HCT116 (cell line): Measurements from ENCODE around the gene KIR3DL2. TPM values are rescaled to one million over a fixed set of nuclear protein-coding genes. Genes with fewer than 3 reads are reported as not detected.
"Not testable (repeated sequence)": the region's sequence is repeated elsewhere in the genome, so short reads cannot be mapped to it uniquely, and the experiment has no call there.

Source experiments
- ATAC-seq: fragments of 200-7000 bp; cut with Tn5 transposase; 2 replicates; pipeline ENCODE4 v1.9.1; 2020; ENCODE audit warnings: mild to moderate bottlenecking, moderate library complexity
- BruUV-seq: library from RNA; stranded (reverse); fragments of 400-500 nt; replicated peaks from 2 replicates; lab custom pipeline; 2021; lab: Mats Ljungman, UMichigan
- CTCF ChIA-PET: fragments of 300-600 bp; sonication (Branson Sonifier 250); formaldehyde crosslinking; loops from one replicate; lab custom pipeline; 2021; ENCODE audit warnings: antibody characterized with exemption; lab: Charles Lee
- POLR2A ChIA-PET: fragments of 300-600, 350-600 bp; sonication (Branson Sonifier 250); formaldehyde crosslinking; loops from one replicate; lab custom pipeline; 2021; ENCODE audit warnings: antibody characterized with exemption; lab: Charles Lee
- RAD21 ChIA-PET, 2 experiments: fragments of 300-600 bp; sonication (Branson Sonifier 250); formaldehyde crosslinking; loops; one replicate each; lab custom pipeline; 2023; ENCODE audit warnings: low total read pairs in 2 of 2; ENCODE audit not compliant: uncharacterized antibody in 2 of 2, unreplicated experiment in 2 of 2, low non-redundant PET in 1 of 2; lab: Charles Lee
- DNase-seq: peaks from one replicate; pipeline ENCODE4 v3.0.0-alpha.2; 2010; ENCODE audit warnings: low read depth, low spot score
- H2AFZ ChIP-seq: fragments of 200-600 bp; shearing (Covaris generic), sonication (generic); 2 replicates; pipeline ENCODE4 v1.6.1; 2017; ENCODE audit warnings: low read depth, mixed run types, mixed read lengths, antibody characterized with exemption, low read length; ENCODE audit not compliant: poor library complexity, severe bottlenecking
- H3K27ac ChIP-seq: 2 replicates; pipeline ENCODE4 v1.5.1; 2012; ENCODE audit warnings: low read depth, low read length
- H3K27me3 ChIP-seq: fragments of 200-600 bp; sonication (generic); 2 replicates; pipeline ENCODE4 v1.6.1; 2016; ENCODE audit warnings: mixed run types, low read length, mixed read lengths; ENCODE audit not compliant: insufficient read depth
- H3K36me3 ChIP-seq, 2 experiments: fragments of 200-500 bp in 1 of 2; fragments of 200-600 bp in 1 of 2; sonication (Bioruptor generic) in 1 of 2; sonication (generic) in 1 of 2; 2 replicates each; pipeline versions ENCODE4 v1.5.1 to v1.6.1; 2014 to 2016; ENCODE audit warnings: low read length in 2 of 2, inconsistent platforms in 1 of 2, mixed read lengths in 1 of 2, mixed run types in 1 of 2; ENCODE audit not compliant: insufficient read depth in 2 of 2, control insufficient read depth in 1 of 2
- H3K4me1 ChIP-seq, 2 experiments: fragments of 200-600 bp in 1 of 2; sonication (generic) in 1 of 2; 2 replicates each; pipeline versions ENCODE4 v1.5.1 to v1.6.1; 2012 to 2017; ENCODE audit warnings: low read length in 2 of 2, inconsistent platforms in 1 of 2, mild to moderate bottlenecking in 1 of 2, mixed read lengths in 1 of 2, mixed run types in 1 of 2, moderate library complexity in 1 of 2; ENCODE audit not compliant: insufficient read depth in 2 of 2, control insufficient read depth in 1 of 2
- H3K4me2 ChIP-seq: fragments of 200-600 bp; sonication (generic); 2 replicates; pipeline ENCODE4 v1.6.1; 2017; ENCODE audit warnings: mixed run types, low read length, mixed read lengths
- H3K4me3 ChIP-seq, 2 experiments: fragments of 200-600 bp in 1 of 2; sonication (generic) in 1 of 2; replicated peaks in 1 of 2; 2 replicates each; pipeline ENCODE4 v1.5.1; 2011 to 2016; ENCODE audit warnings: low read length in 2 of 2, control low read depth in 1 of 2, low read depth in 1 of 2, mild to moderate bottlenecking in 1 of 2, mixed read lengths in 1 of 2, mixed run types in 1 of 2
- H3K79me2 ChIP-seq: fragments of 200-600 bp; sonication (generic); 2 replicates; pipeline ENCODE4 v1.6.1; 2017; ENCODE audit warnings: mild to moderate bottlenecking, mixed run types, low read length, moderate library complexity, mixed read lengths; ENCODE audit not compliant: insufficient read depth
- H3K9ac ChIP-seq: fragments of 200-600 bp; sonication (generic); 2 replicates; pipeline ENCODE4 v1.6.1; 2016; ENCODE audit warnings: low read length, mixed read lengths
- H3K9me2 ChIP-seq: fragments of 200-600 bp; sonication (generic), shearing (Covaris generic); 2 replicates; pipeline ENCODE4 v1.6.1; 2017; ENCODE audit warnings: mixed run types, mild to moderate bottlenecking, moderate library complexity; ENCODE audit not compliant: insufficient read depth
- H3K9me3 ChIP-seq, 2 experiments: fragments of 200-500 bp in 1 of 2; fragments of 200-600 bp in 1 of 2; sonication (Bioruptor generic) in 1 of 2; sonication (generic) in 1 of 2; 2 replicates each; pipeline ENCODE4 v1.6.1; 2014 to 2017; ENCODE audit warnings: low read length in 2 of 2, mixed read lengths in 2 of 2, inconsistent platforms in 1 of 2, low read depth in 1 of 2, mild to moderate bottlenecking in 1 of 2, mixed run types in 1 of 2, moderate library complexity in 1 of 2; ENCODE audit not compliant: control insufficient read depth in 1 of 2, insufficient read depth in 1 of 2
- H4K20me1 ChIP-seq: fragments of 200-600 bp; sonication (generic), shearing (Covaris generic); 2 replicates; pipeline ENCODE4 v1.6.1; 2017; ENCODE audit warnings: mixed run types, mild to moderate bottlenecking, moderate library complexity; ENCODE audit not compliant: insufficient read depth
- CBX3 ChIP-seq: IDR thresholded peaks from 2 replicates; pipeline ENCODE4 v1.6.1; 2012; ENCODE audit warnings: low read depth
- ELF1 ChIP-seq: IDR thresholded peaks from 2 replicates; pipeline ENCODE4 v1.6.1; 2012; ENCODE audit warnings: low read depth, borderline replicate concordance
- EZH2 ChIP-seq: fragments of 200-600 bp; sonication (generic); IDR thresholded peaks from 2 replicates; pipeline ENCODE4 v1.6.1; 2017; ENCODE audit warnings: antibody characterized with exemption, mixed run types
- EZH2phosphoT487 ChIP-seq: fragments of 200-600 bp; IDR thresholded peaks from 2 replicates; pipeline ENCODE4 v1.6.1; 2018; ENCODE audit warnings: antibody characterized with exemption, borderline replicate concordance
- FOSL1 ChIP-seq: IDR thresholded peaks from 2 replicates; pipeline ENCODE4 v1.6.1; 2012; ENCODE audit warnings: low read depth
- JUND ChIP-seq: IDR thresholded peaks from 2 replicates; pipeline ENCODE4 v1.6.1; 2012
- POLR2AphosphoS5 ChIP-seq: IDR thresholded peaks from 2 replicates; pipeline ENCODE4 v1.6.1; 2011; ENCODE audit warnings: mild to moderate bottlenecking, low read depth, low read length, moderate library complexity
- SIN3A ChIP-seq: IDR thresholded peaks from 2 replicates; pipeline ENCODE4 v1.6.1; 2012; ENCODE audit warnings: low read depth
- YY1 ChIP-seq: IDR thresholded peaks from 2 replicates; pipeline ENCODE4 v1.6.1; 2011; ENCODE audit warnings: low read length, low read depth, moderate library complexity, mild to moderate bottlenecking; ENCODE audit not compliant: insufficient replicate concordance; ENCODE audit errors: extremely low read depth
- ZFX ChIP-seq: fragments of 450-650 bp; IDR thresholded peaks from 2 replicates; pipeline ENCODE4 v1.6.1; 2017
- intact Hi-C: fragments of 100-400 bp; cut with micrococcal nuclease; formaldehyde crosslinking; loops from 2 replicates; pipeline ENCODE4 v1.10.0; 2022
- total RNA-seq: library from RNA; stranded (reverse); gene quantifications from one replicate; pipeline ENCODE4 v1.2.1, GENCODE V29; 2021; ENCODE audit not compliant: unreplicated experiment
- TF ChIP-seq, protein P1 (sequence below): IDR thresholded peaks from 2 replicates; pipeline ENCODE4 v1.6.1; 2012
- TF ChIP-seq, protein P2 (sequence below): IDR thresholded peaks from 2 replicates; pipeline ENCODE4 v1.6.1; 2012; ENCODE audit warnings: low read depth

Gene KIR3DL2
- total RNA-seq, 1 experiment from 2014 or later, result not detected

DNA sequence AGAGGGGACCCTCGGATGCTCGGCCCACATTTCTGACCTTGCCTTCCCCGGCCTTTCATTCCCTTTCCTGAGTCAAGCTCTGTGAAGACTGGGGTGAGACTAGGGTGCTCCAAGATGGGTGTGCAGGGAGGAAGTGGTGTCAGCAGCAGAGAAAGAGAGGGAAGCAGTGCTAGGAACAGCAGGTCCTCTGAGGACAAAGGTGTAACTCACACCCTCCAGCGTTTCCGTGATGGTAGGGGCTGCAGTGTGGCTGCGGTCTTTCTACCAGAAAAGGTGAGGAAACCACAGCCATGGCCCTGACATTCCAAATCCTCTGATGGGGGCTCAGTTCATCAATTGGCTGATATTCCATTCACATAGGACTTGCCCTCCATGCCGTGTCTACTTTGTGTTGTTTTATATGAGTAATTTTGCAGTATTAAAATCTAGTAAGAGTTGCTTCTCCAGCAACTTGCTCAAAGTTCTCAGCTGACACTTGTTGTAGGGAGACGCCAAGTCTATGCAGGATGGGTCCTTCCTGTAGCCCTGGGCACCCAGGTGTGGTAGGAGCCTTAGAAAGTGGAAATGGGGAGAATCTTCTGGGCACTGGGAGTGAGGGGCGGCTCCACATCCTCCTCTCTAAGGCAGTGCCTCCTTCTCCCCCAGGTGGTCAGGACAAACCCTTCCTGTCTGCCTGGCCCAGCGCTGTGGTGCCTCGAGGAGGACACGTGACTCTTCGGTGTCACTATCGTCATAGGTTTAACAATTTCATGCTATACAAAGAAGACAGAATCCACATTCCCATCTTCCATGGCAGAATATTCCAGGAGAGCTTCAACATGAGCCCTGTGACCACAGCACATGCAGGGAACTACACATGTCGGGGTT, 32.3 kb upstream of the KIR3DL2 start:
- H3K9me2 ChIP-seq, result no peaks in the 10 kb centered on the region
- H3K27me3 ChIP-seq, result peaks cover 8% of the 10 kb centered on the region; the same call in 1 of the 2 replicates
- no peak overlapping the region for H3K4me3 ChIP-seq
- ChIA-PET POLR2A (no interaction called here), CTCF (no interaction called here), RAD21 (no interaction called here)
- ATAC-seq (no peak), DNase-seq (no peak)
- H3K36me3 ChIP-seq, result no peaks in the 10 kb centered on the region
- no peaks in the 10 kb centered on the region for H3K4me1 ChIP-seq
- no peak overlapping the region for H2AFZ ChIP-seq
- H3K27ac ChIP-seq, result no peak overlapping the region
- no peaks in the 10 kb centered on the region for H3K9me3 ChIP-seq
- no peaks in the 10 kb centered on the region for H3K79me2 ChIP-seq
- H3K4me2 ChIP-seq, result no peak overlapping the region
- TF ChIP-seq FOSL1, result no peak
- no peak for TF ChIP-seq ZFX
- TF ChIP-seq EZH2, result no peak
- TF ChIP-seq EZH2phosphoT487, result no peak
- TF ChIP-seq, protein P1, sequence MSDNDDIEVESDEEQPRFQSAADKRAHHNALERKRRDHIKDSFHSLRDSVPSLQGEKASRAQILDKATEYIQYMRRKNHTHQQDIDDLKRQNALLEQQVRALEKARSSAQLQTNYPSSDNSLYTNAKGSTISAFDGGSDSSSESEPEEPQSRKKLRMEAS, result no peak
- TF ChIP-seq YY1, result no peak
- TF ChIP-seq ELF1, result no peak
- no peak for TF ChIP-seq POLR2AphosphoS5
- TF ChIP-seq CBX3, result no peak
- TF ChIP-seq SIN3A, result no peak
- TF ChIP-seq JUND, result no peak
- TF ChIP-seq, protein P2, sequence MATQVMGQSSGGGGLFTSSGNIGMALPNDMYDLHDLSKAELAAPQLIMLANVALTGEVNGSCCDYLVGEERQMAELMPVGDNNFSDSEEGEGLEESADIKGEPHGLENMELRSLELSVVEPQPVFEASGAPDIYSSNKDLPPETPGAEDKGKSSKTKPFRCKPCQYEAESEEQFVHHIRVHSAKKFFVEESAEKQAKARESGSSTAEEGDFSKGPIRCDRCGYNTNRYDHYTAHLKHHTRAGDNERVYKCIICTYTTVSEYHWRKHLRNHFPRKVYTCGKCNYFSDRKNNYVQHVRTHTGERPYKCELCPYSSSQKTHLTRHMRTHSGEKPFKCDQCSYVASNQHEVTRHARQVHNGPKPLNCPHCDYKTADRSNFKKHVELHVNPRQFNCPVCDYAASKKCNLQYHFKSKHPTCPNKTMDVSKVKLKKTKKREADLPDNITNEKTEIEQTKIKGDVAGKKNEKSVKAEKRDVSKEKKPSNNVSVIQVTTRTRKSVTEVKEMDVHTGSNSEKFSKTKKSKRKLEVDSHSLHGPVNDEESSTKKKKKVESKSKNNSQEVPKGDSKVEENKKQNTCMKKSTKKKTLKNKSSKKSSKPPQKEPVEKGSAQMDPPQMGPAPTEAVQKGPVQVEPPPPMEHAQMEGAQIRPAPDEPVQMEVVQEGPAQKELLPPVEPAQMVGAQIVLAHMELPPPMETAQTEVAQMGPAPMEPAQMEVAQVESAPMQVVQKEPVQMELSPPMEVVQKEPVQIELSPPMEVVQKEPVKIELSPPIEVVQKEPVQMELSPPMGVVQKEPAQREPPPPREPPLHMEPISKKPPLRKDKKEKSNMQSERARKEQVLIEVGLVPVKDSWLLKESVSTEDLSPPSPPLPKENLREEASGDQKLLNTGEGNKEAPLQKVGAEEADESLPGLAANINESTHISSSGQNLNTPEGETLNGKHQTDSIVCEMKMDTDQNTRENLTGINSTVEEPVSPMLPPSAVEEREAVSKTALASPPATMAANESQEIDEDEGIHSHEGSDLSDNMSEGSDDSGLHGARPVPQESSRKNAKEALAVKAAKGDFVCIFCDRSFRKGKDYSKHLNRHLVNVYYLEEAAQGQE, result no peak
- no peak overlapping the region for H3K9ac ChIP-seq
- BruUV-seq, result no TSS peak
- intact Hi-C loops, result no loop called here
- H4K20me1 ChIP-seq, result no peaks in the 10 kb centered on the region

DNA sequence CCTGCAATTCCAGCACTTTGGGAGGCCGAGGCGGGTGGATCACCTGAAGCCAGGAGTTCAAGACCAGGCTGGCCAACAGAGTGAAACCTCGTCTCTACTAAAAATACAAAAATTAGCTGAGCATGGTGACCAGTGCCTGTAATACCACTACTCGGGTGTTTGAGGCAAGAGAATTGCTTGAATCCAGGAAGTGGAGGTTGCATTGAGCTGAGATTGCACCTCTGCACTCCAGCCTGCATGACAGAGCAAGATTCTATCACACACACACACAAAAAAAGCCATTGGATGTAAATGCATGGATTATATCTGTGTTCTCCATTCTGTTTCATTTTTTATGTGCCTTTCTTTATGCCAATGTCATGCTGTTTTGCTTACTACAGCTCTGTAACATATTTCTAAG, 25.8 kb upstream of the KIR3DL2 start:
- H3K4me3 ChIP-seq, POLR2A ChIA-PET, H3K4me1 ChIP-seq, BruUV-seq, H3K9ac ChIP-seq, H2AFZ ChIP-seq, CTCF ChIA-PET, DNase-seq, H3K79me2 ChIP-seq, H3K9me2 ChIP-seq, H3K9me3 ChIP-seq, intact Hi-C loops, H3K36me3 ChIP-seq, RAD21 ChIA-PET, H4K20me1 ChIP-seq, ATAC-seq, H3K27ac ChIP-seq, H3K4me2 ChIP-seq: not testable (repeated sequence)
- peaks cover 20% of the 10 kb centered on the region; the same call in 1 of the 2 replicates for H3K27me3 ChIP-seq
